Measurements from ENCODE around the gene NOL3. TPM values are rescaled to one million over a fixed set of nuclear protein-coding genes. Genes with fewer than 3 reads are reported as not detected.

NOL3 gene
- total RNA-seq, 1 experiment from 2014 or later: 91.6 TPM

GRCh38 chr16:67166598-67167168 lies 3.7 kb upstream of the NOL3 start:
- ATAC-seq (no peak), DNase-seq (no peak)
- intact Hi-C loops (cut with micrococcal nuclease): no loop called here
- H3K4me1 ChIP-seq (ENCODE audit: insufficient read depth, low read length): peaks cover 24% of the 10 kb centered on the region
- H4K20me1 ChIP-seq (ENCODE audit: low read length): no peaks in the 10 kb centered on the region
- no peaks in the 10 kb centered on the region for H3K9me3 ChIP-seq (ENCODE audit: low read length)
- H3F3A ChIP-seq (ENCODE audit: low read length, unreplicated experiment): no peaks in the 10 kb centered on the region
- no peak overlapping the region for H2AFZ ChIP-seq (ENCODE audit: low read length)
- TF ChIP-seq EZH2 (IDR thresholded peaks at IDR 0.05; ENCODE audit: low read length, unreplicated experiment) (no peak), EZH2phosphoT487 (IDR thresholded peaks at IDR 0.05; ENCODE audit: borderline replicate concordance, low read length) (no peak)
- TF ChIP-seq, protein P1, sequence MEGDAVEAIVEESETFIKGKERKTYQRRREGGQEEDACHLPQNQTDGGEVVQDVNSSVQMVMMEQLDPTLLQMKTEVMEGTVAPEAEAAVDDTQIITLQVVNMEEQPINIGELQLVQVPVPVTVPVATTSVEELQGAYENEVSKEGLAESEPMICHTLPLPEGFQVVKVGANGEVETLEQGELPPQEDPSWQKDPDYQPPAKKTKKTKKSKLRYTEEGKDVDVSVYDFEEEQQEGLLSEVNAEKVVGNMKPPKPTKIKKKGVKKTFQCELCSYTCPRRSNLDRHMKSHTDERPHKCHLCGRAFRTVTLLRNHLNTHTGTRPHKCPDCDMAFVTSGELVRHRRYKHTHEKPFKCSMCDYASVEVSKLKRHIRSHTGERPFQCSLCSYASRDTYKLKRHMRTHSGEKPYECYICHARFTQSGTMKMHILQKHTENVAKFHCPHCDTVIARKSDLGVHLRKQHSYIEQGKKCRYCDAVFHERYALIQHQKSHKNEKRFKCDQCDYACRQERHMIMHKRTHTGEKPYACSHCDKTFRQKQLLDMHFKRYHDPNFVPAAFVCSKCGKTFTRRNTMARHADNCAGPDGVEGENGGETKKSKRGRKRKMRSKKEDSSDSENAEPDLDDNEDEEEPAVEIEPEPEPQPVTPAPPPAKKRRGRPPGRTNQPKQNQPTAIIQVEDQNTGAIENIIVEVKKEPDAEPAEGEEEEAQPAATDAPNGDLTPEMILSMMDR (conservative IDR thresholded peaks at IDR 0.05; ENCODE audit: low read depth, low read length): no peak
- H3K36me3 ChIP-seq (ENCODE audit: low read depth, low read length): no peaks in the 10 kb centered on the region
- BruUV-seq (replicated peaks): no TSS peak
- H3K9ac ChIP-seq (ENCODE audit: low read length): no peak overlapping the region
- POLR2A ChIA-PET (ENCODE audit: unreplicated experiment): no interaction called here
- CTCF ChIA-PET: no interaction called here
- H3K4me3 ChIP-seq (ENCODE audit: low read length): no peak overlapping the region
- H3K79me2 ChIP-seq (ENCODE audit: low read length): peaks cover 5% of the 10 kb centered on the region; the same call in 1 of the 2 replicates
- no peaks in the 10 kb centered on the region for H3K9me2 ChIP-seq (replicated peaks; ENCODE audit: low read length)
- H3K4me2 ChIP-seq (ENCODE audit: low read length): no peak overlapping the region
- H3K27ac ChIP-seq (ENCODE audit: low read length): no peak overlapping the region
- no peaks in the 10 kb centered on the region for H3K27me3 ChIP-seq (ENCODE audit: low read length)

DNA sequence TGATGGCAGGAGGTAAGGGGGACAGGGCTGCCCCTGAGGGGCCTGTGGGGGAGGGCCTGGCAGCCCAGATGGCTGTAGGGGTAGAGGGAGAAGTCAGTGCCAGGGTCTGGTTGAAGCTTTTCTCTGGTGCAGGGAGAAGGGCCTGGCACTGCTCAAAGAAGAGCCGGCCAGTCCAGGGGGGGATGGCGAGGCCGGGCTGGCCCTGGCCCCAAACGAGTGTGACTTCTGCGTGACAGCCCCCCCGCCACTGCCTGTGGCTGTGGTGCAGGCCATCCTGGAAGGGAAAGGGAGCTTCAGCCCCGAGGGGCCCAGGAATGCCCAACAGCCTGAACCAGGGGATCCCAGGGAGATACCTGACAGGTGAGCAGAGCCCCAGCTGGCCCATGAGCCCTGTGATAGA lies 2.8 kb upstream of the NOL3 start:
- ChIA-PET POLR2A (ENCODE audit: unreplicated experiment) (no interaction called here), CTCF (no interaction called here)
- Histone ChIP-seq H3K4me3 (ENCODE audit: low read length) (no peak overlapping the region), H3K27ac (ENCODE audit: low read length) (no peak overlapping the region), H2AFZ (ENCODE audit: low read length) (no peak overlapping the region), H3K4me2 (ENCODE audit: low read length) (no peak overlapping the region), H3K9ac (ENCODE audit: low read length) (no peak overlapping the region), H3K27me3 (ENCODE audit: low read length) (no peaks in the 10 kb centered on the region), H3K79me2 (ENCODE audit: low read length) (peaks cover 8% of the 10 kb centered on the region; the same call in 1 of the 2 replicates), H3K9me2 (replicated peaks; ENCODE audit: low read length) (no peaks in the 10 kb centered on the region), H3K36me3 (ENCODE audit: low read depth, low read length) (no peaks in the 10 kb centered on the region), H3K9me3 (ENCODE audit: low read length) (no peaks in the 10 kb centered on the region), H4K20me1 (ENCODE audit: low read length) (no peaks in the 10 kb centered on the region), H3K4me1 (ENCODE audit: insufficient read depth, low read length) (peaks cover 19% of the 10 kb centered on the region), H3F3A (ENCODE audit: low read length, unreplicated experiment) (no peaks in the 10 kb centered on the region)
- intact Hi-C loops (cut with micrococcal nuclease): no loop called here
- DNase-seq (no peak), ATAC-seq (no peak)
- BruUV-seq (replicated peaks): no TSS peak
- no peak for TF ChIP-seq EZH2 (IDR thresholded peaks at IDR 0.05; ENCODE audit: low read length, unreplicated experiment)

GRCh38 chr16:67169011-67169451 lies 1.3 kb upstream of the NOL3 start:
- Histone ChIP-seq H3K36me3 (ENCODE audit: low read depth, low read length) (no peaks in the 10 kb centered on the region), H3K4me3 (ENCODE audit: low read length) (no peak overlapping the region), H3K27ac (ENCODE audit: low read length) (no peak overlapping the region), H2AFZ (ENCODE audit: low read length) (no peak overlapping the region), H3K79me2 (ENCODE audit: low read length) (peaks cover 8% of the 10 kb centered on the region; the same call in 1 of the 2 replicates), H3K27me3 (ENCODE audit: low read length) (no peaks in the 10 kb centered on the region), H3F3A (ENCODE audit: low read length, unreplicated experiment) (no peaks in the 10 kb centered on the region), H3K9ac (ENCODE audit: low read length) (no peak overlapping the region), H3K9me2 (replicated peaks; ENCODE audit: low read length) (no peaks in the 10 kb centered on the region), H3K4me1 (ENCODE audit: insufficient read depth, low read length) (peaks cover 27% of the 10 kb centered on the region), H3K9me3 (ENCODE audit: low read length) (no peaks in the 10 kb centered on the region), H3K4me2 (ENCODE audit: low read length) (no peak overlapping the region), H4K20me1 (ENCODE audit: low read length) (no peaks in the 10 kb centered on the region)
- no peak for ATAC-seq
- ChIA-PET POLR2A (ENCODE audit: unreplicated experiment) (no interaction called here), CTCF (no interaction called here)
- intact Hi-C loops (cut with micrococcal nuclease): no loop called here
- no TSS peak for BruUV-seq (replicated peaks)
- no peak for TF ChIP-seq EZH2phosphoT487 (IDR thresholded peaks at IDR 0.05; ENCODE audit: borderline replicate concordance, low read length)
- TF ChIP-seq, protein P1 (conservative IDR thresholded peaks at IDR 0.05; ENCODE audit: low read depth, low read length): no peak
- TF ChIP-seq EZH2 (IDR thresholded peaks at IDR 0.05; ENCODE audit: low read length, unreplicated experiment): no peak
- no peak for DNase-seq

Measured in PC-3 (cell line).